HG02973 (cell line): ENCODE results near the gene SUSD1.
"Not testable (repeated sequence)": the region's sequence is repeated elsewhere in the genome, so short reads cannot be mapped to it uniquely, and the experiment has no call there.

Source experiments
- ATAC-seq: cut with Tn5 transposase; IDR thresholded peaks from one replicate; pipeline ENCODE4 v1.9.1; 2021; ENCODE audit warnings: moderate library complexity; ENCODE audit not compliant: unreplicated experiment

SUSD1 gene

DNA sequence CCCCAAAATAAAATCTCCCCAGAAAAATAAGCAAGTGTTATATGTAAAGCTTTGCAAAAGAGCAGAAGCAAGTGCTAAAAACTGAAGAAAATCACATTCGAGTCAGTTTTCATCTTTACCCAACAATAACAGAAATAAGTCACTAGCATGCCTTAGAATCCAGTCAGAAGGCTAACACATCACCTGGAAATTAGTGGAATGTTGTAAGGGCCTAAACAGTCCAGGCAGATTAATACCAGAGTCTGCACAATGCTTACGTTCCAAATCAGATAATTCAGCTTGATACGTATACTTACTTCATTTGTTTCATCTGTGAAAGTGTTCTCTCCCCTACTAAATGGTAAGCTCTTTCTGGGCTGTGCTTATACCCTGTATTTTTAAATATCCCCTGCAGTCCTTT, 42.7 kb downstream of the SUSD1 start:
- no peak for ATAC-seq

DNA sequence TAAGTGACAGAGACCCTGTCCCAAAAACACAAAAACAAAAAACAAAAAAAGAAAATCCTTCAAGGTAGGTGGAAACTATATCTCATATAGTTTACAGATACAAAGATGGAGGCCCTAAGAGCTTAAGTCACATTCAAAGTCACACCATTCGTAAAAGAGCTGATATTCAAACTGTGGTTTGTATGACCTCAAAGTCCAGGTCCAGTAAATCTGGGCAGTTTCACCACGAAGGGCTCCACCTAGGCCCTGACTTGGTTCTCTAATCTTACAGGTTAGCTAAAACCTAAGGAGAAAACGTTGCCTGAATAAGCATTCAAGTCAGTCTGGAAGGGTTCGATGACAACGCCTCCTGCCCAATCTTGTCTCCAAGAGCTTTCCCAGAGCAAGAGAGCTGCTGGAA, 44.1 kb downstream of the SUSD1 start:
- ATAC-seq = no peak

DNA sequence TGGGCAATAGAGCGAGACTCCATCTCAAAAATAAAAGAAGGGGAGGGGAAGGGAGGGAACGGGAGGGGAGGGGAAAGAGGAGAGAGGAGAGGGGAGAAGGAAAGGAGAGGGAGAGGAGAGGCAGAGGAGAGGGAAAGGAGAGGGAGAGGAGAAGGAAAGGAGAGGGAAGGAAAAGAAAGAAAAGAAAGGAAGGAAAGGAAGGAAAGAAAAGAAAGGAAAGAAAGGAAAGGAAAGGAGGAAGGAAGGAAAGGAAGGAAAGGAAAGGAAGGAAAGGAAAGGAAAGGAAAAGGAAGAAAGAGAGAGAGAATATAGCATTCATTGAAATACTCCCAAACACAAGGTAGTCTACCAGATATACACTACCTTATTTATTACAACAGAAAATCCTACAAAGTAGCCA, 44.8 kb downstream of the SUSD1 start:
- ATAC-seq = no peak

GRCh38 chr9:112129246-112129645, 45.9 kb downstream of the SUSD1 start:
- ATAC-seq = no peak

DNA sequence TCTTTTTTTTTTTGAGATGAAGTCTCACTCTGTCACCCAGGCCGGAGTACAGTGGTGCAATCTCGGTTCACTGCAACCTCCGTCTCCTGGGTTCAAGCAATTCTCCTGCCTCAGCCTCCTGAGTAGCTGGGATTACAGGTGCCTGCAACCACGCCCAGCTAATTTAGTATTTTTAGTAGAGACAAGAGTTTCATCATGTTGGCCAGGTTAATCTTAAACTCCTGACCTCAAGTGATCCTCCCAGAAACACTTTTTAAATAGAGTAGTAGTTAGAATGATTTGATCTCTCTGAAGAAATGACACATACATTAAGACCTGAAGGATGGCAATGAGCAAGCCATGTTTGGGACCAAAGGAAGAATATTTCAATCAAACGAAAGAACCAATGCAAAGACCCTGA, 46.7 kb downstream of the SUSD1 start:
- ATAC-seq = not testable (repeated sequence)

DNA sequence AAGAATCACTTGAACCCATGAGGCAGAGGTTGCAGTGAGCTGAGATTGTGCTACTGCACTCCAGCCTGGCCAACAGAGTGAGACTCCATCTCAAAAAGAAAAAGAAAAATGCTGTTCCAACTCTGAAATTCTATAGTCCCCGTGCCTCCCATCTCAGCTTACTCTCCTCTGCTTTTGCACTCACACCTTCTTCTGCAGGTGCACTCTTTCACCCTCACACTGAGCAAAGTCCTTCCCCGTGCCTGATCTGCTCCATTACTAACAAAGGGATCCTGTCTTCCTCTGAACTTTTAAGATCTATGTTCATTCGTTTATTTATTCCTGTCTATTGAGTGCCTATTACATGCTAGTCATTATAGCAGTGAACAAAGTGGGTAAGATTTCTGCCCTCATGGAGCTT, 47.8 kb downstream of the SUSD1 start:
- no peak for ATAC-seq

GRCh38 chr9:112125951-112126388, 49.1 kb downstream of the SUSD1 start:
- ATAC-seq = no peak

DNA sequence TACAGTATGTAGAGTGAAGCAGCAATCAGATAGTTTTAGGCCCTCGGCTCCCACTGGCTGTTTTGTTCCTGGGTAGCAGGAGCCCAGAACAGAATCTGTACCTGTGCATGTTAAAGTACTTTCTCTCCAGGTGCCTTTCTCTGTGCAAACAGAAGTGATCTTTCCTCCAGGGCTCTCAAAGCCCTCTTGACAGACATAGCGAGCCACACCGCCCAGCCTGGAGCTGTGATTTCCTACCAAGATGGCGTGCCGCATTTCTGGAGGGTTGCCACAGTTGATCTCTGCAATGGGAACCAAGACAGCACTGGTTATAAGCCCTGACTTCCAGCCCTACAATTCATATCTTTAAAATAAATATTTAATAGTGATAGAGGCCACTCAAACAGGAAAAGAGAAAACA, 50.9 kb downstream of the SUSD1 start:
- no peak for ATAC-seq

DNA sequence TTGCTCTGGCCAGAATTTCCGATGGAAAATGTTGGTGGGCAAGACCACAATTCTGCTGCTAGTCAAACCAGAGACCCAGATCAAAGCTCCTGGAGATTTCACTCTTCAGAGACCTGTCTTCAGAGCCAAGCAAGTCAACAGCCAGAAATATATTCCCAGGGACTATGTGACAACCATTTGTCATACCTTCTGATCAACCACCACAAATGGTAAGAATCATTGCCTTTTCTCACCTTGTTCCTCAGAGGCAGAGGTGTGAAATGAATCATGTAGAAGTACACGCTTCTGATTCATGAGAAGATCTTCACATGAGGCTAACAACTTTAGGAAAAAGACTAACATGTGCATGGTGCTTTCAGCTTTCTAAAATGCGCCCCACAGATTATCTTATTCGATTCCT, 53.5 kb downstream of the SUSD1 start:
- ATAC-seq = no peak

DNA sequence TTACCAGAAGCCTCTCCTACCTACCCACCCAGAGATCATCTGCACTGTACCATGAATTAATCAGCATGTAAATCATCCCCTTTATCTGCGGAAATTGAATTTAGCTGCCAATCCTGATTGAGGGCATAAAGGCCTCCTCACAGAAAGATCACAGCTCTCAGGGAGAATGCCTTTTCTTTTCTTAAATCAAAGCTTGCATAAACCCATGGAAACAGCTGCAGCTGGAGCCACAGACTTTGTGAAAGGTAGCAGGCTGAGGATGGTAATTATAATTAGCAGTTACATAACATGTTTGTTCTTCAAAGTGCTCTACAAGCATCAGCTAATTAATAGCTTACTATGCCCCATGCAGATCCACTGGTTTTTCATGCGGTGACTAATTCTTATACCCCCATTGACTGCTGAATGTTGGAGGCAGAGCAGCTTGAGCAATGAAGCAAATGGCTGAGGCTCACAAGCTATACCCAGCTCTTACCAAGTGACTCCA, 54.6 kb downstream of the SUSD1 start:
- ATAC-seq = no peak

GRCh38 chr9:112120030-112120341, 55.1 kb downstream of the SUSD1 start:
- ATAC-seq = no peak

- no peak for ATAC-seq
Measured at GRCh38 chr9:112119225-112120029, 55.7 kb downstream of the SUSD1 start.

DNA sequence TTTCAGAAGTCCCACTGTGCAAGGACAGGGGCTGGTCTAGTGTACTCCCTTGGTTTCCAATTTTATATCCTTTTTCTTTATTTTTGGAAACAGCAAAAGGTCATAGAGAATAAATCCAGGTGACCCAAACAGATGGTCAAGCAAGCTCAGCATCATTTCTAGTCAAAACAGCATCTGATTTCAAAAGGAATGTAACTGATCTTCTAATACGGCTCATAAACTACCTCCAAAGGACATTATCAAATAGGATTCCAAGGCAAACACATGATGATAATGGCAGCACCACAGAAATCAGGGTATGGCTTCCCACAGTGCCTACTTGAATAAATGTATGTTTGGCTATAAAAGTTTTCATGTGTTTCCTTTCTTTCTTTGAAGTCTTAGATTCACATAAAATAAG, 57.1 kb downstream of the SUSD1 start:
- ATAC-seq = no peak

DNA sequence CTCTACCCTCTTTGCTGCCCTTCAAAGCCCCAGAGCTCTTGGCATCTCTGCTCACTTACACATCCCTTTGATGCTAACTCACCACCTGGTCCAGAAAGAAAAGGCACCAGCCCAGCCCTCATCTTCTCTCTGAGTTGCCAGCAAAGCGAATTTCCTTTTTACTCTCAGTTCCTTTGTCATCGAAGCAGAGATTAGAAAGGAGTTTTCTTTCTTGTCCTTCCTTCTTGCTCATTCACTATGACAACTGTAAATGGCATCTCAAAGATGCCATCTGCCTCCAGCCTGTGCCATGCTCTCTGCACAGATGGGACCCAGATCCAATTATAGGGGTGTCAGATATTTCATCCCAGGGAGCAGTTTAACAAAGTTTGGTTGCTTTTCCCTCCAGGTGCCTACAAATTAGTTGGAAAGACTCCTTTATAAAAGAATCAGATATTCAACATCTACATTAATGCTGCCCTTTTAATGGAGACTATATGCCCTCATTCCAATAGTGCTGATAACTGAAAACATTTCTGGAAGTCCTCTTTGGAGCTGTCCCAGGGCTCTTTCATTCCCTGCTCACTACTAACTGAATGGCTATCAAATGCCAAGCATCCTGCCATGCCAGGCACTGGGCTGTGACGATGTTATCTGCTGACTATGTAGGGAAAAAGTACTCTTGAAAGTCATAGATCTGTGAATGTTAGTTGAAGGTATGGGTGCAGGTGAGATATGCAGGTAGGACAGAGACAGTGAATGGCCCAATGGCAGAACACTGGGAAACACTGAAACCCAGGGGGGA, 58.9 kb downstream of the SUSD1 start:
- ATAC-seq = no peak

- ATAC-seq = no peak
Measured at GRCh38 chr9:112115109-112115508, 60.0 kb downstream of the SUSD1 start.

DNA sequence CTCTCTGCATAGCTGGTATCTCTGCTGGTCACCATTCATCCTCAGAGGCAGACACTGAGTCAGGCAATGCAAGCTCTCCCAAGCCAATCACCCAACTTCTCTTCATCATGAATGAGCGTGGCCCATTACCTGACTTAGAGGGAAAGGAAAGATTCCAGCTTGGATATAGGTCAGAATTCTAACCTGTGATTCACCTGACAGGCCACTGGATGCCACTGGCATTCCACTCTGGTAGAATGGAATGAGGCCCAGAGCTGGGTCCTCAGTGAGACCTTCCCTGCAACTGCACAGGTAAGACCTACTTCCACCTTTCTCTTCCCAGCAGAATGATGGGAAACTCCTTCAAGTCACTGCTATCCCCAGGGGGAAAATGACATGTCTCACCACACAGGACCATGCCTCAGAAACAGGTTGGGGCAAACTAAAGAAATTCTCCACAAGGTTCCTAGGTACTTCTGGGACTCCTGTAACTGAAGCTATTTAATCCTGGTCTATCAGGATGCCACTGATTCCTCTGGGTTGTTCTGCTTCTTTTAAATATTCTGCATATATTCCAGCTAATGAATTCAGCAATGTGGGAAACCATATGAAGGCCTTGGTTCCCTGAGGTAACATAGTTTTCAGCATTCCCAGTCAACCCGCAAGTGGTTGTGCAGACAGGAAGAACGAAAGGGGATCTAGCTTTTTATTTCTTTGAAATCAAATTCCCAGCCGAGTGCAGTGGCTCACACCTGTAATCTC, 62.0 kb downstream of the SUSD1 start:
- ATAC-seq = no peak

DNA sequence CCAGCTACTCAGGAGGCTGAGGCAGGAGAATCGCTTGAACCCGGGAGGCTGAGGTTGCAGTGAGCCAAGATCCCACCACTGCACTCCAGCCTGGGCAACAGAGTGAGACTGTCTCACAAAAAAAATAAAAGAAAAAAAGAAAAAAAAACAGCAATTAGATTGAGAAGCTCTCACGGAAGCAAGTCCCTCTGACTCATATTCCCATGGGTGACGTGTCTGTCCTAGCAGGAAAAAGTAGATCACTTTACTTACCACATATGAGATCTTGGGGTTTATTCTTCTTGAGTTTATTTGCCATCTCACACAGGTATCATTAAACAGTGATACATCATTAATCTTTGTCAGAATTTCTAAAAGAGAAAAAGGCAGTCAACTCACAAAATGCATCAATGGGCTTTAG, 62.6 kb downstream of the SUSD1 start:
- no peak for ATAC-seq

DNA sequence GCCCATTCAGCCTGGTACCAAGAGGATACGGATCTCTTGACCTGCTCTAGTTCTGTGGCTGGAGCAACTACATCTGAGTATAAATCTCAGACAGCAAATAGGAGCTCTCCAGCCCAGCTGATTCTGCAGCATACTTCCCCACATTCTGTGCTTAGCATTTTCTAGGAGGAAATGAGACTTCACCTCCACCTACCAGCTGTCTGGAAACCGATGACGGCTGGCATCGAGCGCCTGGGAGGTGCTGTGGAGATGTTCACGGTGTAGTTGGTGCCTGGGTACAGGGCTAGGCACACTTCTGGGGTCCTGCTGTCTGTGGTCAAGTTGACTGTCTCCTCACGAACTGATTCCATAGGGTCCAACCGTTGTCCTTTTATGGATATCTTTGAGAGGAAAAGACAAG, 63.6 kb downstream of the SUSD1 start:
- no peak for ATAC-seq

DNA sequence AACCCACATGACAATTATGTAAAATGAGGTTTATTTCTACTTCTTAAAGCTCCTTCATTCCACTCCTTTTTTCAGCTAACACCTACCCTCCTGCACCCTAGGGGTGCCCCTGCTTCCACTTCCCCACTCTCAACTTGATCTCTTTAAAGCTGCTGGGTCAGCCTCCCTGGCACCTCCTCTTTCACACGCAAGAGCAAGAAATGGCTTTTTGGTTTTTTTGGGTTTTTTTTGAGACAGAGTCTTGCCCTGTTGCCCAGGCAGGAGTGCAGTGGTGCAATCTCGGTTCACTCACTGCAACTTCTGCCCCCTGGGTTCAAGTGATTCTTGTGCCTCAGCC, 64.4 kb downstream of the SUSD1 start:
- ATAC-seq = no peak

DNA sequence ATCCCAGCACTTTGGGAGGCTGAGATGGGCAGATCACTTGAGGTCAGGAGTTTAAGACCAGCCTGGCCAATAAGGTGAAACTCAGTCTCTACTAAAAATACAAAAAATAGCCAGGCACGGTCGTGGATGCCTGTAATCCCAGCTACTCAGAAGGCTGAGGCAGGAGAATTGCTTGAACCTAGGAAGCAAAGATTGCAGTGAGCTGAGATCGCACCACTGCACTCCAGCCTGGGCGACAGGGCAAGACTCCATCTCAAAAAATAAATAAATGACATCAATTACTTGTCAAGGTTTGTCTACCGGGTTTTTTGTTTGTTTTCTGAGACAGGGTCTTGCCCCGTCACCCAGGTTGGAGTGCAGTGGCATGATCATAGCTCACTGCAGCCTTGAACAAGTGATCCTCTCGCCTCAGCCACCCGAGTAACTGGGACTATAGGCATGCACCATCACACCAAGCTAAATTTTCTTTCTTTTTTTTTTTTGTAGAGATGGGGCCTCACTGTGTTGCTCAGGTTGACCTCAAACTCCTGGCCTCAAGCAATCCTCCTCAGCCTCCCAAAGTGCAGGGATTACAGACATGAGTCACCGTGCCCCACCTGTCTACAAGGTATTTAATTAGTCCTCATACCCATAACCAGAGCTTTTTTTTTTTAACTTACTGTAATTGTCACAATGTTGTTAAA, 64.9 kb downstream of the SUSD1 start:
- ATAC-seq = no peak

GRCh38 chr9:112104901-112105300, 70.2 kb downstream of the SUSD1 start:
- no peak for ATAC-seq
